H1 (cell line): ENCODE measurements around the gene TLCD3A. TPM values are rescaled to one million over a fixed set of nuclear protein-coding genes. Genes with fewer than 3 reads are reported as not detected.

Experiments used
- CHD7 ChIP-seq: fragments of 300-600 bp; sonication (generic); IDR thresholded peaks from 2 replicates; pipeline ENCODE4 v1.7.1; 2012; ENCODE audit warnings: low read length, moderate library complexity, mild to moderate bottlenecking, inconsistent platforms; ENCODE audit not compliant: insufficient replicate concordance
- EGR1 ChIP-seq: IDR thresholded peaks from 2 replicates; pipeline ENCODE4 v1.6.1; 2011; ENCODE audit warnings: low read depth, low read length, borderline replicate concordance
- POLR2A ChIP-seq, 2 experiments: IDR thresholded peaks; 1 replicate in 1 of 2; 2 replicates in 1 of 2; pipeline ENCODE4 v1.6.1; 2011; ENCODE audit warnings: low read depth in 2 of 2, low read length in 2 of 2, mild to moderate bottlenecking in 2 of 2; ENCODE audit errors: control extremely low read depth in 1 of 2
- POLR2AphosphoS5 ChIP-seq: IDR thresholded peaks from 2 replicates; pipeline ENCODE4 v1.6.1; 2011; ENCODE audit warnings: low read depth, low read length
- polyA plus RNA-seq, 7 experiments: library from polyadenylated mRNA; depleted of rRNA in 3 of 7; stranded (reverse) in 5 of 7; unstranded in 2 of 7; fragments of >200 nt in 5 of 7; fragments of 200-250 nt in 2 of 7; gene quantifications; 1 replicate in 5 of 7; 2 replicates in 1 of 7; 4 replicates in 1 of 7; pipeline versions ENCODE4 v1.2.1 to v1.2.3, GENCODE V29; 2011 to 2013; ENCODE audit warnings: missing spikeins in 2 of 7, mixed read lengths in 2 of 7
- total RNA-seq: library from RNA; stranded (reverse); fragmentation: NEBNext Ultra II Directional; extraction: Animal tissue kit (Norgen Biotek cat#: 25700); gene quantifications from 2 replicates; pipeline ENCODE4 v1.2.1, GENCODE V29; 2021

The TLCD3A gene
- total and polyA plus RNA-seq, 2 of the 8 experiments (the other 6 are each of a cell fraction or from before 2014, with no cell fraction given) = 26.1 to 48.8 TPM

- no peak for TF ChIP-seq CHD7
- TF ChIP-seq POLR2A (IDR thresholded peaks at IDR 0.05; ENCODE audit: control extremely low read depth in 1 of 2, low read depth in 2 of 2, low read length in 2 of 2) = no peak
- TF ChIP-seq EGR1 = no peak
- 0 out of 2 replicates have a peak, but pooled peaks have one; percentile 37 for TF ChIP-seq POLR2AphosphoS5
Observed at GRCh38 chr17:743139-743538, 10.7 kb downstream of the TLCD3A start (continued).
